Upper lobe of right lung (tissue), 1 donor: ENCODE data around the gene GDNF. TPM values are rescaled to one million over a fixed set of nuclear protein-coding genes. Genes with fewer than 3 reads are reported as not detected.
A peak's percentile ranks its signal among the peaks of the same experiment; 100 is the strongest.

Source experiments
- ATAC-seq: fragments of 200-7000 bp; cut with Tn5 transposase; one replicate; pipeline ENCODE4 v1.9.1; 2020; ENCODE audit warnings: mild to moderate bottlenecking, moderate library complexity
- DNase-seq: peaks from one replicate; pipeline ENCODE4 v3.0.0-alpha.2; 2020
- H3K27ac ChIP-seq: fragments of 200-600 bp; one replicate; pipeline ENCODE4 v1.8.0; 2022
- H3K27me3 ChIP-seq: fragments of 200-600 bp; one replicate; pipeline ENCODE4 v1.8.0; 2022; ENCODE audit warnings: mild to moderate bottlenecking
- H3K36me3 ChIP-seq: fragments of 200-600 bp; one replicate; pipeline ENCODE4 v1.8.0; 2022
- H3K4me1 ChIP-seq: fragments of 200-600 bp; one replicate; pipeline ENCODE4 v1.8.0; 2022
- H3K4me3 ChIP-seq: fragments of 200-600 bp; one replicate; pipeline ENCODE4 v1.8.0; 2022; ENCODE audit warnings: mild to moderate bottlenecking
- H3K9me3 ChIP-seq: fragments of 200-600 bp; one replicate; pipeline ENCODE4 v1.8.0; 2022
- CTCF ChIP-seq: fragments of 200-600 bp; IDR thresholded peaks from one replicate; pipeline ENCODE4 v1.8.0; 2022; ENCODE audit warnings: antibody characterized with exemption
- intact Hi-C: fragments of 100-400 bp; cut with DNase I; formaldehyde crosslinking; loops from one replicate; pipeline ENCODE4 v1.11.0; 2022
- total RNA-seq: library from RNA; stranded (reverse); fragmentation: NEBNext Ultra II Directional; extraction: Animal tissue kit (Norgen Biotek cat#: 25700); gene quantifications from one replicate; pipeline ENCODE4 v1.2.1, GENCODE V29; 2021
- donor health status: DM: no; HTN: yes; CAD: no; lungs with severe emphysema.

GDNF gene
- total RNA-seq, 1 donor from 2014 or later = 0.23 TPM

GRCh38 chr5:37838933-37839341 lies 904 bp downstream of the GDNF start:
- Histone ChIP-seq H3K4me3 (peak overlapping the region; percentile 21), H3K27ac (no peak overlapping the region), H3K4me1 (peaks cover 35% of the 10 kb centered on the region)

GRCh38 chr5:37838152-37838932 lies 1.5 kb downstream of the GDNF start:
- no peak overlapping the region for H3K4me3 ChIP-seq
- peaks cover 35% of the 10 kb centered on the region for H3K4me1 ChIP-seq
- no peaks in the 10 kb centered on the region for H3K9me3 ChIP-seq
- ATAC-seq (no peak), DNase-seq (no peak)
- no peak overlapping the region for H3K27ac ChIP-seq
- H3K36me3 ChIP-seq = no peaks in the 10 kb centered on the region
- intact Hi-C loops = loop anchor here (10.0 kb wide), 1 partner anchor 356 kb away; no protein-coding TSS in a partner anchor
- peaks cover 98% of the 10 kb centered on the region for H3K27me3 ChIP-seq
- TF ChIP-seq CTCF = no peak

More at GRCh38 chr5:37838933-37839341, 904 bp downstream of the GDNF start:
- no peak for ATAC-seq
- intact Hi-C loops = loop anchor here (10.0 kb wide), 1 partner anchor 356 kb away; no protein-coding TSS in a partner anchor
- Histone ChIP-seq H3K27me3 (peaks cover 98% of the 10 kb centered on the region), H3K9me3 (no peaks in the 10 kb centered on the region), H3K36me3 (no peaks in the 10 kb centered on the region)
- no peak for DNase-seq
- TF ChIP-seq CTCF = no peak

GRCh38 chr5:37837414-37838032 lies 2.3 kb downstream of the GDNF start:
- Histone ChIP-seq H3K4me1 (peaks cover 35% of the 10 kb centered on the region), H3K27me3 (peaks cover 98% of the 10 kb centered on the region), H3K27ac (no peak overlapping the region), H3K9me3 (no peaks in the 10 kb centered on the region), H3K36me3 (no peaks in the 10 kb centered on the region), H3K4me3 (peak overlapping the region; percentile 29)
- TF ChIP-seq CTCF = peak; percentile 62
- intact Hi-C loops = loop anchor here (10.0 kb wide), 1 partner anchor 357 kb away; no protein-coding TSS in a partner anchor
- peak; percentile 74 for ATAC-seq
- peak; percentile 81 for DNase-seq

- Histone ChIP-seq H3K4me1 (peaks cover 35% of the 10 kb centered on the region), H3K27ac (no peak overlapping the region), H3K27me3 (peaks cover 98% of the 10 kb centered on the region), H3K9me3 (no peaks in the 10 kb centered on the region), H3K36me3 (no peaks in the 10 kb centered on the region), H3K4me3 (peak overlapping the region; percentile 29)
- DNase-seq = no peak
- ATAC-seq = no peak
- intact Hi-C loops = loop anchor here (10.0 kb wide), 1 partner anchor 358 kb away; no protein-coding TSS in a partner anchor
- TF ChIP-seq CTCF = no peak
Measured at GRCh38 chr5:37836592-37837413, 3.0 kb downstream of the GDNF start.

- Histone ChIP-seq H3K27me3 (peaks cover 100% of the 10 kb centered on the region), H3K36me3 (no peaks in the 10 kb centered on the region), H3K4me3 (peak overlapping the region; percentile 29), H3K27ac (no peak overlapping the region), H3K4me1 (peaks cover 35% of the 10 kb centered on the region), H3K9me3 (no peaks in the 10 kb centered on the region)
- no peak for TF ChIP-seq CTCF
- no peak for DNase-seq
- ATAC-seq = no peak
- intact Hi-C loops = loop anchor here (10.0 kb wide), 1 partner anchor 359 kb away; no protein-coding TSS in a partner anchor
Measured at GRCh38 chr5:37836235-37836591, 3.6 kb downstream of the GDNF start.
